ENCODE measurements around the gene TEX19.

Gene TEX19

GRCh38 chr17:82412535-82413520 is 53.8 kb downstream of the TEX19 start:
- DNase-seq: no peak
